Cardiac fibroblast (primary cell): ENCODE measurements around the gene PDE6G.

Experiments
- DNase-seq, 2 donors: peaks; one replicate each; pipeline versions ENCODE4 v3.0.0 to v3.0.0-alpha.2; 2010; ENCODE audit warnings: low read depth in 2 of 2
- H3K4me3 ChIP-seq, 2 donors: replicated peaks in 1 of 2; 1 replicate in 1 of 2; 2 replicates in 1 of 2; pipeline ENCODE4 v1.5.1; 2011; ENCODE audit warnings: low read depth in 2 of 2, low read length in 2 of 2, mild to moderate bottlenecking in 2 of 2, moderate library complexity in 1 of 2
- CTCF ChIP-seq: IDR thresholded peaks from one replicate; pipeline ENCODE4 v1.5.1; 2011; ENCODE audit warnings: low read depth, mild to moderate bottlenecking, low read length, inconsistent platforms

The PDE6G gene

GRCh38 chr17:81646869-81647600, 9.3 kb downstream of the PDE6G start:
- no peak for TF ChIP-seq CTCF
- DNase-seq: no peak
- H3K4me3 ChIP-seq: no peak overlapping the region

DNA sequence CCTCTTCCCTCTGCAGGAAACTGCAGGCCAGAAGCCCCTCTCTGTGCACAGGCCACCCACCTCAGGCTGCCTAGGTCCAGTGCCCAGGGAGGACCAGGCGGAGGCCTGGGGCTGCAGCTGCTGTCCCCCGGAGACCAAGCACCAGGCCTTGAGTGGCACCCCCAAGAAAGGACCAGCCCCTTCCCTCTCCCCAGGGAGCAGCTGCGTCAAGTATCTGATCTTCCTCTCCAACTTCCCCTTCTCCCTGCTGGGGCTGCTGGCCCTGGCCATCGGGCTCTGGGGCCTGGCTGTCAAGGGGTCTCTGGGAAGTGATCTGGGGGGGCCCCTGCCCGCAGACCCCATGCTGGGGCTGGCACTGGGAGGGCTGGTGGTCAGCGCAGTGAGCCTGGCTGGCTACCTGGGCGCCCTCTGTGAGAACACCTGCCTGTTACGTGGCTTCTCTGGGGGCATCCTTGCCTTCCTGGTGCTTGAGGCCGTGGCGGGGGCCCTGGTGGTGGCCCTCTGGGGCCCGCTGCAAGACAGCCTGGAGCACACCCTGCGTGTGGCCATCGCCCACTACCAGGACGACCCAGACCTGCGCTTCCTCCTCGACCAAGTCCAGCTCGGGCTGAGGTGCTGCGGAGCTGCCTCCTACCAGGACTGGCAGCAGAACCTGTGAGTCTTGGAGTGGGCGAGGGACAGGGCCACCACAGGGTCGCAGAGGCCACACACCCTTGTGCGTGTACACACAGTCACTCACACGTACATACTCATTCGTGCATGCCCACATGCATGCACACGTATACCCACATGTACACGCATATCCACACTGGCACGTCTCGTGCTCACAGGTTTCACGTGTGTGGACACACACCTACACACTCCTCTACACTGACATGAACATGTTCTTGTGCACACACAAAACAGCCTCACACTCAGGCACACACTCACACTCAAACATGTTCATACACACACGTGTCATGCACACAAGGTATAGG, 11.1 kb downstream of the PDE6G start:
- DNase-seq: no peak
- no peak for TF ChIP-seq CTCF
- no peak overlapping the region for H3K4me3 ChIP-seq

DNA sequence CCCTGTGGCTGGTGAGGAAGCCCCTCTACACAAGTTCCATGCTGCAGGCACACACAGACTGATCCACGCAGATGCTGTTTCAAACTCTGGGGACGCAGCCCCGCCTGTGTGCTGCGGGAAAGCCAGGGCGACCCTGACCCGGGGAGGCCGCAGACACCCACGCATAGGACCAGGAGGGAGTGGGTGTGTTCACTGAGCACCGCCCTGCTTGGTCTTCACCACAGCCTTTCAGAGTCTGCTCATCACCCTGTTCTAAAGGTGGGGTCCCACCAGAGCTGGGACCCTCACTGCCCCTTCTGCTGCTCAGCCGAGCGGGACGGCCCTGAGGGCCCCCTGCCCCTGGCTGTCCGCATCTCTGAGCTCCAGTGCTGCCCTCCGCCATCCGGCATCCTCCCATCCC, 11.8 kb downstream of the PDE6G start:
- H3K4me3 ChIP-seq: no peak overlapping the region
- no peak for DNase-seq
- TF ChIP-seq CTCF: no peak

- TF ChIP-seq CTCF: no peak
- DNase-seq: peak; percentile 30 to 73
- H3K4me3 ChIP-seq: no peak overlapping the region
Observed at GRCh38 chr17:81641825-81642489, 14.4 kb downstream of the PDE6G start.

DNA sequence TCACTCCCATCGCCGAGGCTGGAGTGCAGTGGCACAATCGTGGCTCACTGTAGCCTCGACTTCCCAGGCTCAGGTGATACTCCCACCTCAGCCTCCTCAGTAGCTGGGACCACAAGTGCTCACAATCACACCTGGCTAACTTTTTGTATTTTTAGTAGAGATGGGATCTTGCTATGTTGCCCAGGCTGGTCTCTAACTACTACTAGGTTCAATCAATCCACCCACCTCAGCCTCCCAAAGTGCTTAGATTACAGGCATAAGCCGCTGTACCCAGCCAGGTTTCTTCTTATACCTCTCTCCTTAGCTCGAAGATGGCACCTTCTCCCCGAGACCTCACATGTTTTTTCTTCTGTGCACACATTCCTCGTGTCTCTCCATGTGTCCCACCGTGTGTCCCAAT, 16.3 kb downstream of the PDE6G start:
- no peak for TF ChIP-seq CTCF
- H3K4me3 ChIP-seq: no peak overlapping the region
- no peak for DNase-seq

GRCh38 chr17:81638683-81639082, 17.7 kb downstream of the PDE6G start:
- DNase-seq: no peak
- H3K4me3 ChIP-seq: no peak overlapping the region
- TF ChIP-seq CTCF: no peak
